Measurements from ENCODE around the gene SLC29A1. TPM values are rescaled to one million over a fixed set of nuclear protein-coding genes. Genes with fewer than 3 reads are reported as not detected.

The SLC29A1 gene
- polyA plus RNA-seq, 1 donor from 2014 or later, result 5.4 TPM

DNA sequence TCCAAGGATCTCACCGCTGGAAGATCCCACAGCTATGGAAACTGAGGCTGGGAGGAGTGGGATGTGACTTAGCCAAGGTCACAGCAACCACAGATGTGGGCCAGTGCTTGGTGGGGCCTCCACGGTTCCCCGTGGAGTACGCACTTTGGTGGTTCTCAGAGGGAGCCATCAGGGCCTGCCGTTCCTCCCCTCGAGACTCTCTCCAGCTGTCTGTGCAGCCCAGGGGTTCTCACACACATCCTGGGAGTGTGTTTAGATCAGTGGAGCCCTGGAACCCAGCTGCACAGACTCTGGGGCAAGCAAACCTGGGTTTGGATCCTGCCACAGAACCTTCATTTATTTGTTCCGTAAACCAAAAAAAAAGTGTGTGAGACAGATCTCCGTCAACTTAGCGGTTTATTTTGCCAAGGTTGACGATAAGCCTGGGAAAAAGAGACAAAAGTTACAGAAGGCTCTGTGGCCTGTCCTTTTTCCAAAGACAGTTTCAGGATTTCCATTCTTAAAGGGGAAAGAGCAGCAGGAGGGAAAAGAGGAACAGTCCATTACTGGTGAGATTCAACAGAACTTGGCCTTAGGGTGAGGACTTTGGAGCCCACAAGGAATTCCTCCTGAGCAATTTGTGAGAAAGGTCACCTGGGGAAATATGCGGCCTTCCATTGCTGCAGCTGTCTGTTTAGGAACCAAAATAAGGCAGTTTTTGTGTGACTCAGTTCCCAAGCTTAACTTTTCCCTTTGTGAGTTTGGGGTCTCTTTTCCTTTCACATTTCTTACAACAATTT is 20.2 kb upstream of the SLC29A1 start:
- Mint-ChIP-seq H3K27ac (no peak overlapping the region), H3K4me3 (no peak overlapping the region), H3K27me3 (peaks cover 5% of the 10 kb centered on the region), H3K36me3 (no peaks in the 10 kb centered on the region), H3K4me1 (no peaks in the 10 kb centered on the region), H3K9me3 (no peaks in the 10 kb centered on the region)

- H3K36me3 Mint-ChIP-seq, result no peaks in the 10 kb centered on the region
- no peaks in the 10 kb centered on the region for H3K9me3 Mint-ChIP-seq
- no peak overlapping the region for H3K27ac Mint-ChIP-seq
- H3K4me3 Mint-ChIP-seq, result no peak overlapping the region
- peaks cover 5% of the 10 kb centered on the region for H3K27me3 Mint-ChIP-seq
- H3K4me1 Mint-ChIP-seq, result no peaks in the 10 kb centered on the region
Measured at GRCh38 chr6:44203955-44204354, 19.4 kb upstream of the SLC29A1 start.

- H3K27ac Mint-ChIP-seq, result no peak overlapping the region
- no peaks in the 10 kb centered on the region for H3K4me1 Mint-ChIP-seq
- peaks cover 2% of the 10 kb centered on the region for H3K36me3 Mint-ChIP-seq
- peaks cover 2% of the 10 kb centered on the region for H3K27me3 Mint-ChIP-seq
- H3K4me3 Mint-ChIP-seq, result no peak overlapping the region
- H3K9me3 Mint-ChIP-seq, result no peaks in the 10 kb centered on the region
Measured at GRCh38 chr6:44207966-44208365, 15.4 kb upstream of the SLC29A1 start.

DNA sequence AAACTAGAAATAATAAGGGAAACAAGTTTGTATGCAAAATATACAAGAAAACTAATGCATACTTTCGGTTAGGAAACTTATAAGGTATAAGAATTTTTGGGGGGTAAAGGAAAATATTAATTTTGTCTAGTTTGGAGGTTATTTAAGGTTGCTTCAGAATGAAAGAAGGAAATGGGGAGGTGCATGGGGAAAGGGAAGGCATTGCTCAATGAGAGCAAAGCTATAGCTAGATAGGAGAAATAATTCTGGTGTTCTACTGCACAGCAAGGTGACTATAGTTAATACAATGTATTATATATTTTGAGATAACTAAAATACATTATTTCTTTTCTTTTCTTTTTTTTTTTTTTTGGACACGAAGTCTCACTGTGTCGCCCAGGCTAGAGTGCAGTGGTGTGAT is 12.1 kb upstream of the SLC29A1 start:
- H3K4me3 Mint-ChIP-seq, result no peak overlapping the region
- no peak overlapping the region for H3K27ac Mint-ChIP-seq
- peaks cover 2% of the 10 kb centered on the region for H3K27me3 Mint-ChIP-seq
- peaks cover 2% of the 10 kb centered on the region for H3K36me3 Mint-ChIP-seq
- H3K9me3 Mint-ChIP-seq, result no peaks in the 10 kb centered on the region
- no peaks in the 10 kb centered on the region for H3K4me1 Mint-ChIP-seq

DNA sequence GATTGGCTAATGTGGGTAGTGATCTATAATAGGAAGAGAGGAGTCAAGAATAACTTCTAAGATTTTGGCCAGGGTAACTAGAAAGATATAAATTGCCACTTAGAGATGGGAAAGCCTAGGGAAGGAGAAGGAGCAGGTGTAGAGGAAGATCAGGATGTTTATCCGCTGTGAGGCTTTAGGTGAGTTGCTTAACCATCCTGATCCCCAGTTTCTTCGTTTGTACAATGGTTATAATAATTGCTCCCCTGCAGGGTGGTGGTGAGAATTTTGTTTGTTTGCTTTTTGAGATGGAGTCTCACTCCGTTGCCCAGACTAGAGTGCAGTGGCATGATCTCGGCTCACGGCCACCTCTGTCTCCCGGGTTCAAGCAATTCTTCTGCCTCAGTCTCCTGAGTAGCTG is 9.1 kb upstream of the SLC29A1 start:
- Mint-ChIP-seq H3K27me3 (no peaks in the 10 kb centered on the region), H3K4me3 (no peak overlapping the region), H3K36me3 (peaks cover 2% of the 10 kb centered on the region), H3K27ac (no peak overlapping the region), H3K4me1 (peaks cover 6 to 9% (median 8%) of the 10 kb centered on the region in 3 donors), H3K9me3 (no peaks in the 10 kb centered on the region)

- peaks cover 6 to 19% (median 13%) of the 10 kb centered on the region in 3 donors for H3K4me1 Mint-ChIP-seq
- H3K36me3 Mint-ChIP-seq, result no peaks in the 10 kb centered on the region
- peak within 1 kb of the TSS in 3 of 4 donors; percentile 28 to 70 (median 47) for H3K4me3 Mint-ChIP-seq
- no peak within 1 kb of the TSS for H3K27ac Mint-ChIP-seq
- H3K27me3 Mint-ChIP-seq, result no peaks in the 10 kb centered on the region
- no peaks in the 10 kb centered on the region for H3K9me3 Mint-ChIP-seq
Measured at GRCh38 chr6:44216677-44217331, 6.6 kb upstream of the SLC29A1 start, which contains the start of gene MYMX. Gene MYMX, plus strand, starts transcription at chr6:44216926. Its CDS starts 546 bp downstream, at chr6:44217472.

GRCh38 chr6:44217332-44218143 is 5.9 kb upstream of the SLC29A1 start:
- Mint-ChIP-seq H3K4me3 (peak overlapping the region in 3 of 4 donors; percentile 47 to 96 (median 70)), H3K27ac (no peak overlapping the region), H3K36me3 (no peaks in the 10 kb centered on the region), H3K9me3 (no peaks in the 10 kb centered on the region), H3K27me3 (no peaks in the 10 kb centered on the region), H3K4me1 (peaks cover 6 to 20% (median 13%) of the 10 kb centered on the region in 3 donors)

DNA sequence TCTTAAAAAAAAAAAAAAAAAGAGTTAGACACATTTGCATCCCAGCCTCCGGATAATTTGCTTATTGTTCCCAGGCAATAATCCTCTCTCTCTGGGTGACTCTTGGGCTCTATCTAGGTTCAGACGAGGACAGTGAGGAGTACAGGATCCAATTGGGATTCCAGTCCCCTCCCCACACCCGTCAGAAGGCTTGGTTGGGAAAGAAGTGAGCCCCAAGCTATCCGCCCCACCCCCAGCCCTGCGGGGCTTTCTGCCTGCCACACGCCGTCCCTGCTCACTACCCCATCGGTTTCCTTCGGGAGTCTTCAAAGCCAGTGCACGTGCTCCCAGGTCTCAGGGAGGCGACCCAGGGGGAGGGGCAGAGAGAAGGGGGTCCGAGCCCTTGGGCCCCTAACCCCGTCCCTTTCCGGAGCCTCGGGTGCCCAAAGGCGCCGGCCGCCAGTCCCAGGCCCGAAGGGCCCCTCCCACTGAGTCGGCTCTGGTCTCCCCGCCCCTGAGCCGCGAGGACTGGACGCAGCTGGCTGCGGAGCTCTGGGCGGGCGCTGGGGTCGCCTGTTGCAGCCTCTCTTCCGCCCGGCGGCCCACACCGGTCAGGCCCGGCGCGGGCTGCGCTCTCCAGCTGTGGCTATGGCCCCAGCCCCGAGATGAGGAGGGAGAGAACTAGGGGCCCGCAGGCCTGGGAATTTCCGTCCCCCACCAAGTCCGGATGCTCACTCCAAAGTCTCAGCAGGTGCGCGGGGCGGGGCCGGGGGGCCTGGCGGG is 4.2 kb upstream of the SLC29A1 start:
- Mint-ChIP-seq H3K4me1 (peaks cover 6 to 23% (median 19%) of the 10 kb centered on the region in 3 donors), H3K4me3 (peak overlapping the region; percentile 70 to 96 (median 84)), H3K27ac (peak overlapping the region in 2 of 3 donors; percentile 82 to 91)

GRCh38 chr6:44219815-44220784 is 3.3 kb upstream of the SLC29A1 start:
- H3K36me3 Mint-ChIP-seq, result no peaks in the 10 kb centered on the region
- H3K4me3 Mint-ChIP-seq, result peak overlapping the region; percentile 70 to 96 (median 84)
- no peaks in the 10 kb centered on the region for H3K9me3 Mint-ChIP-seq
- peak overlapping the region in 1 of 3 donors; percentile 91 for H3K27ac Mint-ChIP-seq
- peaks cover 6 to 28% (median 22%) of the 10 kb centered on the region in 3 donors for H3K4me1 Mint-ChIP-seq
- peaks cover 3% of the 10 kb centered on the region for H3K27me3 Mint-ChIP-seq

More for the DNA sequence above, 4.2 kb upstream of the SLC29A1 start:
- Mint-ChIP-seq H3K36me3 (no peaks in the 10 kb centered on the region), H3K9me3 (no peaks in the 10 kb centered on the region), H3K27me3 (peaks cover 3% of the 10 kb centered on the region)

DNA sequence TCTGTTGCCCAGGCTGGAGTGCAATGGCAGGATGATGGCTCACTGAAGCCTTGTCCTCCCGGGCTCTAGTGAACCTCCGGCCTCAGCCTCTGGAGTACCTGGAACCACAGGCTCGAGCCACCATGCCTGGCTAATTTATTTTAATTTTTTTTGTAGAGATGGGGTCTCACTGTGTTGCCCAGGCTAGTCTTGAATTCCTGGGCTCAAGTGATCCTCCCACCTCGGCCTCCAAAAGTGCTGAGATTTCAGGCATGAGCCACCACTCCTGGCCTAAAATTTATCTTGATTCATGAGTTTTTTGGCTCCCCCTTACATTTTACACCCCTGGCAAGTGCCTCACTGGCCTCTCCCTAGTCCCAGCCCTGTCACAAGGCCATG is 2.5 kb upstream of the SLC29A1 start:
- Mint-ChIP-seq H3K4me1 (peaks cover 6 to 28% (median 22%) of the 10 kb centered on the region in 3 donors), H3K9me3 (no peaks in the 10 kb centered on the region), H3K4me3 (peak overlapping the region in 2 of 4 donors; percentile 22 to 83), H3K36me3 (no peaks in the 10 kb centered on the region), H3K27ac (peak overlapping the region in 2 of 3 donors; percentile 69 to 72), H3K27me3 (peaks cover 3% of the 10 kb centered on the region)

GRCh38 chr6:44221291-44221960 is 2.0 kb upstream of the SLC29A1 start:
- peaks cover 3% of the 10 kb centered on the region for H3K27me3 Mint-ChIP-seq
- H3K27ac Mint-ChIP-seq, result peak overlapping the region in 2 of 3 donors; percentile 69 to 72
- no peaks in the 10 kb centered on the region for H3K9me3 Mint-ChIP-seq
- H3K4me3 Mint-ChIP-seq, result peak overlapping the region in 2 of 4 donors; percentile 27 to 83
- H3K4me1 Mint-ChIP-seq, result peaks cover 6 to 28% (median 22%) of the 10 kb centered on the region in 3 donors
- H3K36me3 Mint-ChIP-seq, result no peaks in the 10 kb centered on the region

DNA sequence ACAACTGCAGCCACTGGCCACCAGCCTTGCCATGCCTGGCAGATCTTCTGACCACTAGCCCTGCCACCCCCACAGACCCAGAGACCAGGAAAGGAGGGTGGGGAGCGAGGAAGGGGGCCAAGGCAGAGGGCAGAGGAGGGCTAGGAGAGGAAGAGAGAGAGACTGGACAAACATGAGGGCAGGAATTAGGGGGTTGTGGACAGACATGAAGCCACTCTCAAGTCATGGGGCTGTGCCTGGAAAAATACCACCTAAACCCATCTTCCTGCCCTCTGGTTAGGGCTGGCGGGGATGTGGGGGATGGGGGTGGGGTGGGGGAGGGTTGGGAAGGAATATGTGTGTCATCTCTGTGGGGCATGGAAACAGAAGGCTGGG is 1.4 kb upstream of the SLC29A1 start:
- Mint-ChIP-seq H3K4me3 (peak overlapping the region in 1 of 4 donors; percentile 83), H3K4me1 (peaks cover 6 to 28% (median 22%) of the 10 kb centered on the region in 3 donors)

More for the DNA sequence above, 1.4 kb upstream of the SLC29A1 start:
- Mint-ChIP-seq H3K9me3 (no peaks in the 10 kb centered on the region), H3K27ac (peak overlapping the region in 1 of 3 donors; percentile 72), H3K36me3 (no peaks in the 10 kb centered on the region), H3K27me3 (peaks cover 3% of the 10 kb centered on the region)

Measured in IgD-negative memory B cell (primary cell).